Fibroblast of villous mesenchyme (primary cell): ENCODE results near the gene SLC30A7. TPM values are rescaled to one million over a fixed set of nuclear protein-coding genes. Genes with fewer than 3 reads are reported as not detected.
"Not testable (repeated sequence)": the region's sequence is repeated elsewhere in the genome, so short reads cannot be mapped to it uniquely, and the experiment has no call there.

Experiments used
- DNase-seq: peaks from one replicate; pipeline ENCODE4 v3.0.0-alpha.2; 2010; ENCODE audit warnings: low read depth
- H3K4me3 ChIP-seq: 2 replicates; pipeline ENCODE4 v1.5.1; 2011; ENCODE audit warnings: low read depth, mild to moderate bottlenecking, low read length
- CTCF ChIP-seq: IDR thresholded peaks from 2 replicates; pipeline ENCODE4 v1.5.1; 2012; ENCODE audit warnings: low read depth, mild to moderate bottlenecking, low read length; ENCODE audit not compliant: insufficient read depth
- total RNA-seq: library from RNA; depleted of rRNA; stranded (reverse); fragments of >200 nt; gene quantifications from 2 replicates; pipeline ENCODE4 v1.2.3, GENCODE V29; 2012

The SLC30A7 gene
- total RNA-seq, 1 donor = 90.7 TPM

DNA sequence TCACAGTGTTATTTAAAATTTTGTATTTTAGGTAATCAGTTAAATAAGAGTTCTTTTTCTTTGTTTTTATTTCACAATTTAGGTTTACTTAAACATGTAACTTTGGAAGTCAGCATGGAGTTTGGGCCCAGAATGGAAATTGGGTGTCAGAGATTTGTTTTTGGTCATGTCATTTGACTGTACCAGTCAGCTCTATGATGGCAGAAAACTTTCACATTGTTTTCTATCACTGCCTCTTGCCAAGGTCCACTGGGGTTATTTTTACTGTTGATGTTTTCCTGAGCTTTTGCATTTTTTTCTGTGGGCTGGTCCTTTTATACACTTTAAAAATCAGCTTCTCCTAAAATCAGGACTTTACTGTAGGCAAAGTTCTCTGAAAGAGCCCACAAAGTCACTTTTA, 54.4 kb downstream of the SLC30A7 start:
- TF ChIP-seq CTCF = no peak
- DNase-seq = no peak
- H3K4me3 ChIP-seq = no peak overlapping the region

DNA sequence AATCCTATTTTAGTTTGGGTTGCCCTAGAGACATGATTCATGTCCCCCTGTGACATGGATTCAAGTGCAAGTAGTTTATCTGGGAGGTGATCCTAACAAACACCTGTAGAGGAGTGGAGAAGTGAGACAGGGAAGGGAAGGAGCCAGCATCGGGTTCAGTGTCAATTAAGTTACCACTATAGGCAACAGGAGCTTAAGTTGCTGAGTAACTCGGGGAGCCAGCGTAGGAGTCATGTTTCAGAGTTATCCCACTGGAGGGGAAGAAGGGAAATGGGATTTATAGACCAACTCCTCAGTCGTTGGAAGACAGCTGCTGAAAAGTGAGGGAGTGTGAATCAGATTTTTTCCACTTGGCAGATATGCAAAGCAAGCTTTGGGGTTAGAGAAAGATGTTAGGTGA, 54.9 kb downstream of the SLC30A7 start:
- peak; percentile 52 for DNase-seq

GRCh38 chr1:100952104-100952745, 56.3 kb downstream of the SLC30A7 start:
- H3K4me3 ChIP-seq = no peak overlapping the region
- no peak for TF ChIP-seq CTCF
- DNase-seq = no peak

More for the DNA sequence above, 54.9 kb downstream of the SLC30A7 start:
- TF ChIP-seq CTCF = no peak
- no peak overlapping the region for H3K4me3 ChIP-seq

GRCh38 chr1:100952970-100953369, 57.1 kb downstream of the SLC30A7 start:
- H3K4me3 ChIP-seq, DNase-seq: not testable (repeated sequence)

DNA sequence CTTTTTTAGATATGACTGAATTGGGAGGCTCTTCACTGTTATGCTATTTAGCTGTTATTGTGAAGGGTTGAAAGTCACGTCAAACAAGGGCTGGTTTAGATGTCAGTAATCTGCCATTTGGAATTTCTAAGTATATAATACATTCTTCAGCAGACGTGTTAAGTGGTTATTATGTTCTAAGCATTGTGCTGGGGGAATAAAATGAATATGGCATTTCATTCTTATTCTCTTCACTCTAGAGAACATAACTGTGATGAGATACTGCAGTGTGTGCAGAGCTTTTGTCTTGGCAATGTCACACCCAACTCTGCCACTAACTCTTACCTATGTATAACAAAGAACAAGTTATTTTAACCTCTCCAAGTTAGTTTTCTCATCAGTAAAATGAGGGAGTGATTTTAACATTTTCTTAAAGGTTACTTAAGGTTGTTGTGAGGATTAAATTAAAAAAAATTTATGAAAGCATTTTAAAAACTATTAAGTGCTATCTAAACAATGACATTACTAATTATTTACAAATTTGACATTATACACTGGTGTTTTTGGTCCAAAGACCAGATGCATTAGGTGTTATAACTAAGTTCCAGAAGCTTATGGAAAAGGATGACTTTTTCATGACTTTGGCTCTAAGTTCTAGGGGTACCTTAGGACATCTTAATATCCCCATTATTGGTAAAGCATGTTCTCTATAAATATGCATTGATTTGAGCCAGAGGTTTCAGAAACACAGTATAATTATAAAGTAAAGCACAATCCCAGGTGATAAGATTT, 58.3 kb downstream of the SLC30A7 start:
- DNase-seq = no peak
- no peak for TF ChIP-seq CTCF
- no peak overlapping the region for H3K4me3 ChIP-seq

DNA sequence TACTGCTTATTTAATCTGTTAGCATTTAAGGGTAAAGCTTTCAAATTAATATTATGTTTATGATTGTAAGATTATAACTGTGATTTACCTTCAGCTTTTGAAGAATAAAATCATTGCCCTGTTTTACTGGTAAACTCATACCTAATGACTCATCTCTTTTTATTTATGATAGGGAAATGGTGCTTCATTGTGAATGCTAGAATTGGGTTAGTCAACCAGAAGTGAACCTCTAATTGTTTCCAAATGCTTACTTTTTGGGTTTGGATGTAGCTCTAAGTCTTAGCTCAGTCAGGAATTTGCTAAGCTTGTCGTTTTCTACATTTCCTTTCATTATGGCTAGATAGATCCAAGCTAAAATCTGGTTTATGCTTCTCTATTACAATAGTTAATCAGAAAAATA, 59.4 kb downstream of the SLC30A7 start:
- TF ChIP-seq CTCF = no peak
- no peak overlapping the region for H3K4me3 ChIP-seq
- DNase-seq = peak; percentile 75

DNA sequence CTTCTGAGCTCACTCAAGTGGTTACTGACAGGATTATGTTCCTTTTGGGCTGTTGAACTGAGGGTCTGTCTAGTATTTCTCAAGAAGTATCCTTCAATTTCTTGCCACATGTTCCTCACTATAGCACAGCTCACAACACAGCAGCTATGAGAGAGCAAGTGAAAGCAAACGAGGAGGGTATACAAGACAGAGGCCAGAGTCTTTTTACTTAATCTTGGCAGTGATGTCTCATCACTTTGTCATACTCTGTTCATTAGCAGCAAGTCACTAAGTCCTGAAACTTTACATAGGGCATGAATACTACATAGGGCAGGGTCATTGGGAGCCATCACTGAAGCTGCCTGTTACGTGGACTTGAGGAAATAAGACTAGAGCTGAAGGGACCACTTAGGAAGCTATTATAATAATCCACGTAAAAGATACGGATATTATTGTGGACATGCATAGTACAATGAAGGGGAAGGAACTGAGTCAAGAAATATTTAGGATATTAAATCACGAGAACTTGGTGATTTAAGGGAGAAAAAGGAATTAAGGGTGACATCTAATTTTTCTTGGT, 63.7 kb downstream of the SLC30A7 start:
- H3K4me3 ChIP-seq = no peak overlapping the region
- no peak for TF ChIP-seq CTCF
- DNase-seq = peak; percentile 14
